Measurements from ENCODE around the gene BANP.

Gene BANP

DNA sequence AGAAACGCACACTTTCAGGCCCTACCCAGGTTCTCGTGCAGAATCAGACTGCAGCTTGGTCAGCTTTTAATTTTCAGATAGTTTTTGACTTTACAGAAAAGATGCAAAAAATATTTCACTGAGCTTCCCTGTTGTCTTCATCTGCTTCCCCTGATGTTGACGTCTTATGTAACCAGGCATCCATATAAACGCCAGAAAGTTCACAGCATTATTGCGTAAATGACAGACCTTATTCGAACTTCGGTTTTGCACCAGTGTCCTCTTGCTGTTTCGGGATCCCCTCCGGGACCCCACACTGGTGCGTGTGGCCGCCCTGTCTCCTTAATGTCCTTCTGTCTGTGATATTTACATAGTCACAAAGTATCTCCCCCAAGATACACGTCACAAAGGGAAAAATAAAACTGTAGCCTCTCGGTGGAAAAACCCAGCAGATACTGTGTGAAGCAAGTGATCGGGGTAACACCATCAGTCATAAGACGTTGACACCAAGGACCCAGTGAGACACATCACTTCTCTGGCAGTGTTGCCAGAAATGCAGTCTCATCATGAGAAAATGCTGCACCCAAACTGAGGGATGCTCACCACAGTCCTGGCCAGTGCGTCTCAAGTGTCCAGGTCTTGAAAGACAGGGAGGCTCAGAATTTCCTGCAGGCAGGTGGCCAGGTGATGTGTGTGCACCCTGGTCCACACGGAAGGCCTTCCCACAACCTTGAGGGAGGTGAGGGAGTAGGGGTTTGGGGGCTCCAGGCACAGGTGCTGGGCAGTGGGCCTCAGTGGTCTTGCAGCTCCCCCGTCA lies 4.3 kb downstream of the BANP start:
- no peaks in the 10 kb centered on the region for H3K9me3 ChIP-seq
- no peak for DNase-seq
- H3K27me3 ChIP-seq: no peaks in the 10 kb centered on the region
- no peak overlapping the region for H3K4me3 ChIP-seq (ENCODE audit: low read depth, low read length)
- peaks cover 4% of the 10 kb centered on the region for H3K36me3 ChIP-seq
- peaks cover 8% of the 10 kb centered on the region; the same call in 1 of the 2 replicates for H3K4me1 ChIP-seq
- TF ChIP-seq, protein P1, sequence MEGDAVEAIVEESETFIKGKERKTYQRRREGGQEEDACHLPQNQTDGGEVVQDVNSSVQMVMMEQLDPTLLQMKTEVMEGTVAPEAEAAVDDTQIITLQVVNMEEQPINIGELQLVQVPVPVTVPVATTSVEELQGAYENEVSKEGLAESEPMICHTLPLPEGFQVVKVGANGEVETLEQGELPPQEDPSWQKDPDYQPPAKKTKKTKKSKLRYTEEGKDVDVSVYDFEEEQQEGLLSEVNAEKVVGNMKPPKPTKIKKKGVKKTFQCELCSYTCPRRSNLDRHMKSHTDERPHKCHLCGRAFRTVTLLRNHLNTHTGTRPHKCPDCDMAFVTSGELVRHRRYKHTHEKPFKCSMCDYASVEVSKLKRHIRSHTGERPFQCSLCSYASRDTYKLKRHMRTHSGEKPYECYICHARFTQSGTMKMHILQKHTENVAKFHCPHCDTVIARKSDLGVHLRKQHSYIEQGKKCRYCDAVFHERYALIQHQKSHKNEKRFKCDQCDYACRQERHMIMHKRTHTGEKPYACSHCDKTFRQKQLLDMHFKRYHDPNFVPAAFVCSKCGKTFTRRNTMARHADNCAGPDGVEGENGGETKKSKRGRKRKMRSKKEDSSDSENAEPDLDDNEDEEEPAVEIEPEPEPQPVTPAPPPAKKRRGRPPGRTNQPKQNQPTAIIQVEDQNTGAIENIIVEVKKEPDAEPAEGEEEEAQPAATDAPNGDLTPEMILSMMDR (IDR thresholded peaks at IDR 0.05; ENCODE audit: low read depth, low read length): no peak

DNA sequence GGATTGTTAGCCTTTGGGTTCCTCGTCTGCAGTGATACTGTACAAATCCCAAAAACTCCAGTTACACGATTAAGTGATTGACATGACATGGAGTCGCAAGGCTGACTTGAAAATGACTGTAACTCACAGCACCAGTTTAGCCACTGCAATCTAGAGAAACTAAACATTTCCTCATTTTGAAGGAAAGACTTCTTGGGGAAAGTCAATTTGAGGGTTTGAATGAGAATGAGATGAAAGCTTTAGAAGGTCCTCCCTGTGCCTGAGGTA lies 4.8 kb downstream of the BANP start:
- peaks cover 8% of the 10 kb centered on the region; the same call in 1 of the 2 replicates for H3K4me1 ChIP-seq
- H3K4me3 ChIP-seq (ENCODE audit: low read depth, low read length): no peak overlapping the region
- no peaks in the 10 kb centered on the region for H3K27me3 ChIP-seq
- no peaks in the 10 kb centered on the region for H3K9me3 ChIP-seq
- TF ChIP-seq, protein P1 (IDR thresholded peaks at IDR 0.05; ENCODE audit: low read depth, low read length): no peak
- peaks cover 4% of the 10 kb centered on the region for H3K36me3 ChIP-seq
- DNase-seq: no peak

DNA sequence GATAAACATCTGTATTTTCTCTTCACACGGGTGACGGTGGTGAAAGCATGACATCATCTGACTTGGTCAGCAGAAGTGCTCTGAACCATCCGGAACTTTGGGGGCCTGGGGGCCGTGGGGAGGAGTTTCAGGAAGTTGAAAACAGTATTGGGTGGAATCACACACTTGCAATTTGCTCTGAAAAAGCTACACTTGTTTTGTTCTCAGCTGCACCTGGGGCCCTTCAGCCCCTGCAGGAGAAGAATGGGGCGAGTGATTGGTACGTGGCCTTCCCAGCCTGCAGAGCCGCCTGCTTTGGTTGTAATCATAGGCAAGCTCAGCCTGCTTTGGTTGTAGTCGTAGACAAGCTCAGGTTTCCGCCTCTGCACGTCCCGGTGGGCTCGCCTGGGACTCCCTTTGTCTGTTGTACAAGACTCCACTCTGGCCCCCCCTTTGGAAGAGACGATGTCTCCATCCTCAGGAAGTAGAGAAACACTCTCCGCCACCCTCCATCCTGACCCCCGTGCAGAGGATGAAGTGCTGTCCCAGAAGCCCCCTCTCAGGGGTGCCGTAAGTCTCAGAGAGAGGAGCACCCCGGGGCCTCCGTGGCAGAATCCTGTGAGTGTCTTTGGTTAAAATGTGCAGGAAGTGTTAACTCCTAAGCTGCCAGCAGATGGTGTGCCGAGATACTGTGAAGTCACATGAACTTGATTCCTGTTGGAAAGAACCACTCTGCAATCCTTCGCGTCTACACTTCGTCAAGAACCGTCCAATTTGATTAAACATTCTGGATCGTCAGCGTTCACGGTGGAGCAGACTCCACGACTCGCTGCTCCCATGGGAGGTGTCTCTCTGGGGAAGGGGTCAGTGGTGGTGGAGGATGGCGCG lies 5.4 kb downstream of the BANP start:
- Histone ChIP-seq H3K36me3 (peaks cover 4% of the 10 kb centered on the region), H3K4me3 (ENCODE audit: low read depth, low read length) (no peak overlapping the region; the same call in 1 of the 2 replicates)

DNA sequence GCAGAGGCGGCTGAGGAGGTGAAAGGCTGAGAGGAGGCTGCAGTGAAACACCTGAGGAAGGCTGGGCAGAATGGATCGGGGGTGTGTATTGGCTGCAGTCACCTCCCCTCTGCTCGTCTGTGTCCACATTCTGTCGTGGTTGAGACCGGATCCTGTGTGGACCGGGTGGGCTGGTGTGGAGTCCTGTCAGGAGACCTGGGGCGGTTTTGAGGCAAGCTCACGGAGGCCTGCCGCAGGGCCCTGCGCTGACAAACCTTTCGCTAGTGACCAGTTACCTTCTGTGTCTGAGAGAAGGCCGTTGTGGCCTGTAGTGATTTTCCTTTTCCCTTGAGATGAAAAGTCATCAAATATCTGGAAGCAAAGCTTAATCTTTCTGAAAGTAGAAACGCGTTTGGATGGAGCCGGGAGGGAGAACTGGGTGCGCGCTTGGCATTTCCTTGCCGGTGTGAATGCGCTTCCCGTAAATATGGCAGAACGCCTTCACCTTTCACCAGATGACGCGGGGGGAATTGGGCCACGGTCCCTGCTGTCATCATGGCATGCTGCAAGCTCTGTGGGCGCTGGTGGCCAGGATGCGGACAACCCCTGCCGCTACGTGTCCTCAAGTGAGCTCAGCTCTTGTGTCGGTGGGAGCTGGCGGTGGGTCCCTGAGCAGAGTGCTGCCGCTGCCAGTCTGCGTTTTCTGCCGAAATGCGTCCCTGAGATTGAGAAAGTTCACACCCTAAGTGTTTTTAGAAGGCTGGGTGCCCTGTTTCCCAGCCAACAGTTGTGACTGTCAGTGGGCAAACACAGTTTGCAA lies 6.3 kb downstream of the BANP start:
- DNase-seq: no peak
- no peaks in the 10 kb centered on the region for H3K27me3 ChIP-seq
- H3K4me1 ChIP-seq: peaks cover 8% of the 10 kb centered on the region; the same call in 1 of the 2 replicates
- no peak overlapping the region for H3K4me3 ChIP-seq (ENCODE audit: low read depth, low read length)
- H3K36me3 ChIP-seq: peaks cover 4% of the 10 kb centered on the region
- TF ChIP-seq, protein P1 (IDR thresholded peaks at IDR 0.05; ENCODE audit: low read depth, low read length): no peak
- no peaks in the 10 kb centered on the region for H3K9me3 ChIP-seq

More for the DNA sequence above, 5.4 kb downstream of the BANP start:
- TF ChIP-seq, protein P1 (IDR thresholded peaks at IDR 0.05; ENCODE audit: low read depth, low read length): peak; percentile 45
- Histone ChIP-seq H3K4me1 (peaks cover 8% of the 10 kb centered on the region; the same call in 1 of the 2 replicates), H3K9me3 (no peaks in the 10 kb centered on the region), H3K27me3 (no peaks in the 10 kb centered on the region)
- peak; percentile 35 for DNase-seq

DNA sequence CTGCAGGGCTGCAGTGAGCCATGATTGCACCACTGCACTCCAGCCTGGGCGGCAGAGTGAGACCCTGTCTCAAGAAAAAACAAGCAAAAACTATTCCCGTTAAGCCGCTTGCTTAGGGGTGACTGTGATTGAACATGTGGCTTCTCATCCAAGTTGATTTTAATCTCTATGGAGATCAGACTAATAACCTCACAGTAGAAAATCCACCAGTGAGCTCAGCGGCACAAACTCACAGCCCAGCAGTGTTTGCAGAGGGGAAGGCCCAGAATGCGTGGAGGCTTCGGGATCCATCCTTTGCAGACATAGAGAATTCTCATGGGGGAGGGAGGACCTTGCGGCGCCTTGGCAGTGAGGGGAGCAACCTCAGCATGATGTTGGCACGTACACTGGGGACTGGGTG lies 7.4 kb downstream of the BANP start:
- no peaks in the 10 kb centered on the region for H3K9me3 ChIP-seq
- H3K4me1 ChIP-seq: peaks cover 10% of the 10 kb centered on the region; the same call in 1 of the 2 replicates
- no peak overlapping the region for H3K4me3 ChIP-seq (ENCODE audit: low read depth, low read length)
- no peak for DNase-seq
- peaks cover under 1% of the 10 kb centered on the region for H3K36me3 ChIP-seq
- no peaks in the 10 kb centered on the region for H3K27me3 ChIP-seq
- TF ChIP-seq, protein P1 (IDR thresholded peaks at IDR 0.05; ENCODE audit: low read depth, low read length): no peak
